ENCODE measurements around the gene CDK18. TPM values are rescaled to one million over a fixed set of nuclear protein-coding genes. Genes with fewer than 3 reads are reported as not detected.

CDK18 gene
- total and polyA plus RNA-seq, 4 donors, result 9.7 to 21.0 (median 15.0) TPM

DNA sequence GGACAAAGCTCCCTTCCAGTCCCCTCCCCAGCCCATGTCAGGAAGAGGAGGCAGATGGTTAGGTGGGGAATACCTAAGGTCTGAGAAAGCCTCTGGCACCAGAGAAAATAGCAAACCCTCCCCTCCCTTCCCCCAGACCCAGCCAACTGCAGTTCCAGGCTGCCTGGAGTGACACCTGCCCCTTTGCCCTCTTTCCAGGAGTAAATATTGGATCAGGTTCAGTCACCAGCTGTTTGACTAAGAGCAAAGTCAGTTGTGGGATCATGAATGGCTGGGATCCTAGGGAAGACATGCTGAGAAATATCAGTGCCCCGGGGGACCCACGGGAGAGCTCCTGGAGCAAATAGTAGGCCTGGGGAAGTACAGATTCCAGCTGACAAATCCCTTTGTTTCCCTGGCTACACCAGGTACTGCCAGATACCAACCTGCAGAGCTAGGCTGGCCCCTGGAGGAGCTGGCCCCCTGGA lies 12.2 kb upstream of the CDK18 start:
- Histone ChIP-seq H3K4me1 (ENCODE audit: control insufficient read depth in 5 of 5, insufficient read depth in 5 of 5, low read length in 5 of 5) (peaks cover 3 to 37% (median 9%) of the 10 kb centered on the region in 5 donors), H3K9me3 (ENCODE audit: control insufficient read depth in 4 of 4, insufficient read depth in 3 of 4, low read length in 3 of 4) (no peaks in the 10 kb centered on the region), H3K36me3 (ENCODE audit: control insufficient read depth in 4 of 4, insufficient read depth in 4 of 4, low read length in 4 of 4) (no peaks in the 10 kb centered on the region), H3K9ac (ENCODE audit: insufficient read depth in 1 of 2, low read length in 2 of 2) (no peak overlapping the region), H3K4me3 (no peak overlapping the region), H3K27me3 (ENCODE audit: control insufficient read depth in 3 of 3, insufficient read depth in 3 of 3, low read length in 2 of 3) (no peaks in the 10 kb centered on the region), H3K27ac (ENCODE audit: low read depth in 1 of 2, low read length in 1 of 2) (no peak overlapping the region)
- WGBS, 2 donors, result 52 to 53% methylated on average over 2 of the region's 2 CpGs
- ATAC-seq (ENCODE audit: insufficient read depth, low FRiP score), result no peak
- DNase-seq, result no peak
- TF ChIP-seq, protein P1, sequence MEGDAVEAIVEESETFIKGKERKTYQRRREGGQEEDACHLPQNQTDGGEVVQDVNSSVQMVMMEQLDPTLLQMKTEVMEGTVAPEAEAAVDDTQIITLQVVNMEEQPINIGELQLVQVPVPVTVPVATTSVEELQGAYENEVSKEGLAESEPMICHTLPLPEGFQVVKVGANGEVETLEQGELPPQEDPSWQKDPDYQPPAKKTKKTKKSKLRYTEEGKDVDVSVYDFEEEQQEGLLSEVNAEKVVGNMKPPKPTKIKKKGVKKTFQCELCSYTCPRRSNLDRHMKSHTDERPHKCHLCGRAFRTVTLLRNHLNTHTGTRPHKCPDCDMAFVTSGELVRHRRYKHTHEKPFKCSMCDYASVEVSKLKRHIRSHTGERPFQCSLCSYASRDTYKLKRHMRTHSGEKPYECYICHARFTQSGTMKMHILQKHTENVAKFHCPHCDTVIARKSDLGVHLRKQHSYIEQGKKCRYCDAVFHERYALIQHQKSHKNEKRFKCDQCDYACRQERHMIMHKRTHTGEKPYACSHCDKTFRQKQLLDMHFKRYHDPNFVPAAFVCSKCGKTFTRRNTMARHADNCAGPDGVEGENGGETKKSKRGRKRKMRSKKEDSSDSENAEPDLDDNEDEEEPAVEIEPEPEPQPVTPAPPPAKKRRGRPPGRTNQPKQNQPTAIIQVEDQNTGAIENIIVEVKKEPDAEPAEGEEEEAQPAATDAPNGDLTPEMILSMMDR (IDR thresholded peaks at IDR 0.05; ENCODE audit: control extremely low read depth, extremely low read depth), result no peak

DNA sequence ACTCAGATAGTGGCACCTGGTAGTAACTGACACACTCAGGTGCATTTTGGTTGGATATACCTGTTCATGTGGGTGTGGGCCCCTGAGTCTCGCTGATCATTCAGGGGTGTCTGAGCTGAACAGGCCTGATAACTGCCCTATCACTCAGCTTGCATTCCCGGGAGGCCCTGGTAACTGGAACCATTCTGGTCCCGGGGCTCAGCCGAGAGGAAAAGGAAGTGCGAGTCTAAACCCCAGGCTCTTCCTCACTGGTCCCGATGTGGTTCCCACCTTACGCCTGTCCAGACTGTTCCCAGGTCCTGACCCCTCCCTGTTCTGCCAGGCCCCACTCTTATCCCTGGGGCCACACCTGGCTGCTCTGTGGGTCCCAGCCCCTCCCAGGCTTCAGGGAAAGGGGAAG lies 11.7 kb upstream of the CDK18 start:
- Histone ChIP-seq H3K27me3 (ENCODE audit: control insufficient read depth in 3 of 3, insufficient read depth in 3 of 3, low read length in 2 of 3) (no peaks in the 10 kb centered on the region), H3K9me3 (ENCODE audit: control insufficient read depth in 4 of 4, insufficient read depth in 3 of 4, low read length in 3 of 4) (no peaks in the 10 kb centered on the region), H3K27ac (ENCODE audit: low read depth in 1 of 2, low read length in 1 of 2) (no peak overlapping the region), H3K4me1 (ENCODE audit: control insufficient read depth in 5 of 5, insufficient read depth in 5 of 5, low read length in 5 of 5) (peaks cover 3 to 37% (median 9%) of the 10 kb centered on the region in 5 donors), H3K36me3 (ENCODE audit: control insufficient read depth in 4 of 4, insufficient read depth in 4 of 4, low read length in 4 of 4) (no peaks in the 10 kb centered on the region), H3K4me3 (no peak overlapping the region), H3K9ac (ENCODE audit: insufficient read depth in 1 of 2, low read length in 2 of 2) (no peak overlapping the region)
- ATAC-seq (ENCODE audit: insufficient read depth, low FRiP score), result no peak
- TF ChIP-seq, protein P1 (IDR thresholded peaks at IDR 0.05; ENCODE audit: control extremely low read depth, extremely low read depth), result no peak
- WGBS, 2 donors, result 27 to 43% methylated on average over 7 of the region's 7 CpGs
- DNase-seq, result no peak

DNA sequence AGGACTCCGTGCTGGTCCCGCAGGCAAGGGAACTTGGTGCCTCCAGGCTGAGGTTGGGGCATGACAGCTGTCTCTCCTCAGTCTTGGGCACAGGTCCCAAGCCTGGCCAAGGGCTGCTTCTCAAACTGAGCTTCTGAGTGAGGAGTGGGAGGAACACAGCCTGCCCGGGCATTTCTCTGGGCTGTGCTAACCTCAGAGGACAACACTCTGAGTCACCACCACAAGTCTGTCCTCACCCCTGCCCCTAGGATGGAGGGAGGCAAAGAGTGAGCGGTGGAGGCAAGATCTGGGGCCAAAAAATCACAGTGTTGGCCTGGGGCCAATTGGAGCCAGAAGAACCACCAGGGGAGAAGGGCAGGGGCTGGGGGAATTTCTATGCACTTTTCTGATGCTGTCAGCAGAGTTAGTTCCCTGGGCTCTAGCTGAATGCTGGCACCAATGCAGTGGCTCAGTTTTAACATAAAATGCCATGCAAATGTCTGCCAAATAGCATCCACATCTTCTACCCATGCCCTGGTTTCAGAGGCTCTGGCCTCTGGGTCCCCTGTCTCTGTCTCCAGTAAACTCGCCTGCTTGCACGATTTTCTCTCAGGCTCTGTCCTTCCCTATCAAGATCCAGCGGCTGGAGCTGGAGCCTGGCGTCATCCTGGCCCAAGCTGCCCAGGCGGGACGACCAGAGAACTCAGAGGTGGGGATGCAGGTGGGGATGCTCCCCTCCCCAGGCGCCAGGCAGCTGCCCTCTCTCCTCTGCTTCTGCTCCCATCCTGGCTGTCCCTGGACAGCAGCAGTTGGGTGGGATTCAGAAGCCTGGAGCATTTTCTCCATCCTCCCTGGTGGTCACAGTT lies 11.0 kb upstream of the CDK18 start:
- Histone ChIP-seq H3K4me1 (ENCODE audit: control insufficient read depth in 5 of 5, insufficient read depth in 5 of 5, low read length in 5 of 5) (peaks cover 3 to 37% (median 9%) of the 10 kb centered on the region in 5 donors), H3K27ac (ENCODE audit: low read depth in 1 of 2, low read length in 1 of 2) (no peak overlapping the region), H3K27me3 (ENCODE audit: control insufficient read depth in 3 of 3, insufficient read depth in 3 of 3, low read length in 2 of 3) (no peaks in the 10 kb centered on the region), H3K4me3 (no peak overlapping the region), H3K36me3 (ENCODE audit: control insufficient read depth in 4 of 4, insufficient read depth in 4 of 4, low read length in 4 of 4) (no peaks in the 10 kb centered on the region), H3K9ac (ENCODE audit: insufficient read depth in 1 of 2, low read length in 2 of 2) (peak overlapping the region in 1 of 2 donors; percentile 5), H3K9me3 (ENCODE audit: control insufficient read depth in 4 of 4, insufficient read depth in 3 of 4, low read length in 3 of 4) (no peaks in the 10 kb centered on the region)
- ATAC-seq (ENCODE audit: insufficient read depth, low FRiP score), result peak; percentile 81
- DNase-seq, result peak; percentile 75 to 80 (median 79)
- TF ChIP-seq, protein P1 (IDR thresholded peaks at IDR 0.05; ENCODE audit: control extremely low read depth, extremely low read depth), result no peak
- WGBS, 2 donors, result 46 to 47% methylated on average over 11 of the region's 11 CpGs

Measured in lung (tissue), 12 donors.